ENCODE results near the gene NF2.

DNA sequence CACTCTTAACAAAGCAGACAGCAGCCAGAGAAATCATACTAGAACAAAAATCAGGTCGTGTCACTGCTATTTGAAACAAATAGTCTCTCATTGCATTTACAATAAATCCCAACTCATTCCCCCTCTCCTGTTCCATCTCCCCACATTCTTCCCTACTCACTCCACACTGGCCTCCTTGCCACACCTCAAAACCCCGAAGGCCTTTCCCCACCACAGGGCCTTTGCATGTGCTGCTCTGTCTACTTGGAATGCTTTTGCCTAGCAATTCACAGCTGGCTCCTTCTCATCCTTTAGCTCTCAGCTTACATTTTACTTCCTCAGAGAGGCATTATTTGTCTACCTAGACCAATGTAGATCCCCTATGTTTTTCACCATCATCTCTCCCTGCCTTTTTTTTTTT, 43.6 kb upstream of the NF2 start:
- no peak for TF ChIP-seq POLR2A (IDR thresholded peaks at IDR 0.05)
- no peak for TF ChIP-seq CTCF (IDR thresholded peaks at IDR 0.05)

Measured in breast epithelium (tissue), 3 donors.